T1000 (cell line): Measurements from ENCODE around the gene RNF41.

Experiments
- DNase-seq: peaks from one replicate; lab custom pipeline; 2025; ENCODE audit warnings: mixed read lengths; lab: John Stamatoyannopoulos, UW

The RNF41 gene

GRCh38 chr12:56243731-56244181 lies 22.0 kb upstream of the RNF41 start:
- DNase-seq: no peak

GRCh38 chr12:56242986-56243385 lies 21.3 kb upstream of the RNF41 start:
- DNase-seq: no peak

GRCh38 chr12:56241424-56242303 lies 19.9 kb upstream of the RNF41 start:
- no peak for DNase-seq

- DNase-seq: no peak
These were observed 15.8 kb upstream of the RNF41 start for GRCh38 chr12:56237552-56237951.

- DNase-seq: no peak
These were observed 15.3 kb upstream of the RNF41 start for GRCh38 chr12:56236985-56237384.

GRCh38 chr12:56236091-56236490 lies 14.4 kb upstream of the RNF41 start:
- no peak for DNase-seq

- DNase-seq: no peak
These were observed 13.2 kb upstream of the RNF41 start for GRCh38 chr12:56234746-56235436.

- DNase-seq: no peak
These were observed 9.5 kb upstream of the RNF41 start for GRCh38 chr12:56231184-56231582.

GRCh38 chr12:56230432-56231183 lies 8.9 kb upstream of the RNF41 start:
- DNase-seq: no peak

GRCh38 chr12:56229916-56230431 lies 8.3 kb upstream of the RNF41 start, which contains the start of gene SLC39A5:
Gene SLC39A5, plus strand, starts transcription at chr12:56230051. Its CDS starts 1,224 bp downstream, at chr12:56231275.
- DNase-seq: no peak

GRCh38 chr12:56229082-56229481 lies 7.4 kb upstream of the RNF41 start:
- DNase-seq: no peak

GRCh38 chr12:56224954-56225353 lies 3.2 kb upstream of the RNF41 start:
- DNase-seq: no peak

GRCh38 chr12:56224102-56224701 lies 2.5 kb upstream of the RNF41 start, which contains the start of gene NABP2:
Gene NABP2, plus strand, starts transcription at chr12:56224342. Its CDS starts 515 bp downstream, at chr12:56224857.
- DNase-seq: peak; percentile 97

GRCh38 chr12:56223571-56224101 lies 1.9 kb upstream of the RNF41 start:
- DNase-seq: no peak

- no peak for DNase-seq
These were observed 791 bp upstream of the RNF41 start for GRCh38 chr12:56222531-56222895.

GRCh38 chr12:56221232-56221756 lies 428 bp downstream of the RNF41 start:
- no peak for DNase-seq

GRCh38 chr12:56220611-56221231 lies 1.0 kb downstream of the RNF41 start:
- no peak for DNase-seq

- no peak for DNase-seq
These were observed 1.9 kb downstream of the RNF41 start for GRCh38 chr12:56219840-56220239.

GRCh38 chr12:56216461-56216860 lies 5.3 kb downstream of the RNF41 start:
- no peak for DNase-seq

GRCh38 chr12:56213878-56214277 lies 7.8 kb downstream of the RNF41 start:
- DNase-seq: no peak

GRCh38 chr12:56212361-56212760 lies 9.4 kb downstream of the RNF41 start:
- no peak for DNase-seq
